GM18870 (cell line): ENCODE measurements around the gene LPP.
A peak's percentile ranks its signal among the peaks of the same experiment; 100 is the strongest.

Source experiments
- ATAC-seq: cut with Tn5 transposase; IDR thresholded peaks from one replicate; pipeline ENCODE4 v1.9.1; 2021; ENCODE audit warnings: moderate library complexity; ENCODE audit not compliant: unreplicated experiment

The LPP gene

DNA sequence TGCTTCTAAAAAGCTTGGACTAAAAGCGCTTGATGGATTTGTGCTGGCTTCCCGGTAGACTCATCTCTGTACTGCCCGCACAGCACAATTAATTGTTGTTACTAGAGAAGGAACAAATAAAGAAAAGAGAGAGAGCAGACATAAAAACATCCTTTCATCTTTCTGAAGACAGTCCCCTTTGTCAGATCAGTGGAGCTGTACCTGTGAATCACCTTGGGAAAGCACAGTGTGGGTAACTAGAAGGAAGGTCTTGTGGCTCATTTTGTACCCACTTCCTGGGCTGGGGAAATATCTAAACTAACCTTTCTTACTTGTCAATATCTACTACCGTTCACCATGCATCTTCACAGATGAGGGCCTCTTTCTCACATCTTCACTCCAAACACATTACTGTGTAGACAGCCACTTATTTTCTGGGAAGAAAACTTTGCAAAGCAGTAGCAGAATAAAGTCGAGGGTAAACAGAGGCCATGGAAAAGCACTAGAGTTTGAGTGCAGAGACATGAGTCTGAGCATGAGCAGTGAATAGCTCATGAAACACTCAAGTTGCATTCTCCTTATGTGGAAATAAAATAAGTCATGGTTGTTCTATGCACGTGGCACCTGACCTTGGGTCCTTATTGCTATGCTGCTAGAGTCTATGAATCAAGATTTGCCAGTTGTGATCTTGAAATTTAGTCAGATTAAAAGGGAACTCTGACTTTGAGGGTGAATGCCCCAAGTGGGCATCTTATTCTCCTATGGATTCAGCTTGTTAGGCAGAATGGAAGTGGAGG lies 169.3 kb downstream of the LPP start:
- no peak for ATAC-seq

DNA sequence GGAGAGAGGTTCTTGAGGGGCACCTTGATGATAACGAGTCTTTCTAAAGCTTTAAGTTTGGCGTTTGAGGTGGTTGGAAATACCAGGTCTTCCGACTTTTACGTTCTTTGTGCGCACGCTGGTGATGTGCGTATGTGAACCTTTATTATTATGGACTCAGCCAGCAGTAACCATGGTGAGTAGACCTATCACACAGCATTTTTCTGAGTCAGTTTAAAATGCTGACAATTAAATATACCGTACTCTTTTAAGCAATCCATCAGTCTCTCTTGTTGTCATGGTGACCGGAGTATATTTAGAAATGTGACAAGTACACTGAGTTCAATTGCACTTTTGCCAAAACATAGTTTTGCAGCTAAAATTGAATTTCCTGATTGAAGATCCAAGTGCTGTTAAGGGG lies 172.2 kb downstream of the LPP start:
- no peak for ATAC-seq

- ATAC-seq, result no peak
Observed at GRCh38 chr3:188326968-188327367, 173.0 kb downstream of the LPP start.

GRCh38 chr3:188327433-188327832 lies 173.5 kb downstream of the LPP start:
- ATAC-seq, result no peak

GRCh38 chr3:188330138-188330537 lies 176.2 kb downstream of the LPP start:
- ATAC-seq, result no peak

GRCh38 chr3:188331166-188331565 lies 177.2 kb downstream of the LPP start:
- no peak for ATAC-seq

GRCh38 chr3:188332085-188332484 lies 178.1 kb downstream of the LPP start:
- ATAC-seq, result no peak

- no peak for ATAC-seq
Observed at GRCh38 chr3:188335656-188336055, 181.7 kb downstream of the LPP start.

- ATAC-seq, result no peak
Observed at GRCh38 chr3:188336178-188336577, 182.2 kb downstream of the LPP start.

- ATAC-seq, result no peak
Observed at GRCh38 chr3:188337232-188337631, 183.3 kb downstream of the LPP start.

GRCh38 chr3:188338086-188338485 lies 184.1 kb downstream of the LPP start:
- ATAC-seq, result no peak

GRCh38 chr3:188339410-188340295 lies 185.7 kb downstream of the LPP start:
- peak; percentile 85 for ATAC-seq

DNA sequence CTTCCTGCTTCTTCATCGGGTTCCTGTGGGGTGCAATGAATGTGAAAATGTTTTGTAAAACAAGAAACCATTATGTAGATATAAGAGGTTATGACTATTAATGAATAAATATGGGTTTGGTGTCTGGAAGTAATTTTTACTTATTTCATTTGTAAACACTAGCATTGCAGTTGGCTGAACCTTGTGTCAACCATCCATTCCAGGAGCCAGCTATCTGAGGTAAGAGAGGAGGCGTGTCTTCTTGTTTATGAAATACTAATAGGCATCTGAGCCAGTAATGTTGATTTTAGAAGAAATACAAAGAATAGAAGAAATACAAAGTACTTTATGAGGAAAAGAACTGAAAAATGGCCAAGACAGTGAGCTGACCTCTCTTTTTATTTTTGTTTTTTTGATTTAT lies 187.5 kb downstream of the LPP start:
- no peak for ATAC-seq

- peak; percentile 59 for ATAC-seq
Observed at GRCh38 chr3:188342991-188343732, 189.2 kb downstream of the LPP start.

- ATAC-seq, result no peak
Observed at GRCh38 chr3:188343894-188344293, 189.9 kb downstream of the LPP start.

- no peak for ATAC-seq
Observed at GRCh38 chr3:188345223-188345622, 191.3 kb downstream of the LPP start.

DNA sequence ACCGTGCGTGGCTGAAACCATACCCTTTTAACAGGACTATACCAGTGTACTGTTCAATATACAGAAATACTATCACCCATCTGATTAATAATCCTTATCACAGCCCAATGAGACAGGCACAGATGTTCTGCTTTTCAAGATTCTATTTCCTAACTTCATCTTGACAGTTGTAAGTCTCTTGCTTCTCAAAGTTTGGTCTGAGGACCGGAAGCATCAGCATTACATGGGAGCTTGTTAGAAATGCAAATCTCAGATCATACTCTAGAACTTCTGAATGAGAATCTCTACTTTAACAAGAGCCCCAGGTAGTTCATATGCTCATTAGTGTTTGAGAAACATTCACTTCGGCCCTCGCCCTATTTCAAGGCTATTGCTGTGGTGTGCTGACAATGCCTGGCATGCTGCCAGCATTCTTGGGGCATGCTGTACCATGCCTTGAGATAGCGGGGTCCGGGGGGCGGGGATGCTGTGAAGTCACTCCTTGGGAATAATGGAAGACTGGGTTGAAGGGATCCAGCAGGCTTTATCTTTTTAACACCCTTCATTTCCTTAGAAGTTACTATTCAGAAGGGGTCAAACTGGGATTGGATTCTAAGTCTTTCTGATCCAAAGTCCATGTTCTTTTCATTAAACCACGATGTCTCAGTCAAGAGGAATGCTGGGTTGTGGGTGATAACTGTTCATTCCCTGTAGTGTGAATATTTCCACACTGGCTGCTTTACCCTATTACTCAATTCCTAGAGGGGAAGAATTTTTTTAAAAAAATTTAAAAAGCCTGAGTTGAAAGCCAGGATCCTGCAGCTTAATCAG lies 194.7 kb downstream of the LPP start:
- ATAC-seq, result no peak

DNA sequence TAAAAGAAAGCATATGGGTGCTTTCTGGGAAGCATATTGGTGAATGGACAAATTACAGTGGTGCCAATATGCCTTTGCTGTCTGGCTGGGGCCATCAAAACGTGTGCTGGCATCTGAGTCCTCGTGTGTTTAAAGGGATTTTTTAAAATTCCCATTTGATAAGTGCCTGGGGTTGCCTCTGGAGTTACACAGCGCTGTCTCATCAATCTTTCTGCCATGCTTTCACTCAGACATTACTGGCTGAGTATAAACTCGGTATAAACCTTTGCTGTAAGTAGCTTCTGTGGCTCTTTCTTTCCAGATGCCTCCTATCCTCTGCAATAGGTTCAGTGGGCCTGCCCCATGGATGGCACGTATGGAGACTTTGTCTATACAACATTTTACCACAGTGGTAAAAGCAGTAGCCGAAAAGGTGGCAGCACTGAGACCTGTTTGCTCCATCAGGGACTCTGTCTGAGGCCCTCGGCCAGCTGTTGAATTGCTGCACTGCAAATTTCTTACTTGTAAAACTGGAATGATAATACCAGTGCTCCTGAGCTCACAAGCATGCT lies 195.5 kb downstream of the LPP start:
- no peak for ATAC-seq

- no peak for ATAC-seq
Observed at GRCh38 chr3:188349933-188350332, 196.0 kb downstream of the LPP start.

- ATAC-seq, result no peak
Observed at GRCh38 chr3:188350961-188351360, 197.0 kb downstream of the LPP start.
